ENCODE results near the gene NUP214.

- TF ChIP-seq CTCF (IDR thresholded peaks at IDR 0.05) (no peak), POLR2A (IDR thresholded peaks at IDR 0.05) (no peak)
These were observed 46.7 kb upstream of the NUP214 start for GRCh38 chr9:131078427-131079366.

Measured in prostate gland (tissue), 2 donors.